ENCODE data around the gene MAD1L1.
"Not testable (repeated sequence)": the region's sequence is repeated elsewhere in the genome, so short reads cannot be mapped to it uniquely, and the experiment has no call there.

MAD1L1 gene

DNA sequence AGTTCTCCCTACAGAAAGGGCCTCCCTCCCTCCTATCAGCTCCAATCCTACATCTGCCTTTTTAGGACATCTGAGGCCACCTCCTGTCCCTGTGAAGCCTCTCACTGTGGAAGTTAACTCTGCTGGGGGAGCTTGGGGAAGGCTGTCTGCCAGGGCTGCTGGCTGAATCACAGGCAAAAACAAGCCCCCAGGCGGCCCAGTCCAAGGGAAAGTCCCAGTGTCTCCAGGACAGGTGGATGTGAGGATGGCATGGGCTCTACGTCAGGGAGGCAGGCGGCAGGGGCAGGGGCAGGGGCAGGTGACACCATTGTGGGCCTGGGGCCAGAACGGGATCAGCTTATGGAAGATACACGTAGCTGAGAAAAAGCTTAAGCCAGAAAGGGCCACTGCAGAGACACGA, 240.2 kb downstream of the MAD1L1 start:
- FAIRE-seq = no peak
- DNase-seq (ENCODE audit: low spot score) = no peak

DNA sequence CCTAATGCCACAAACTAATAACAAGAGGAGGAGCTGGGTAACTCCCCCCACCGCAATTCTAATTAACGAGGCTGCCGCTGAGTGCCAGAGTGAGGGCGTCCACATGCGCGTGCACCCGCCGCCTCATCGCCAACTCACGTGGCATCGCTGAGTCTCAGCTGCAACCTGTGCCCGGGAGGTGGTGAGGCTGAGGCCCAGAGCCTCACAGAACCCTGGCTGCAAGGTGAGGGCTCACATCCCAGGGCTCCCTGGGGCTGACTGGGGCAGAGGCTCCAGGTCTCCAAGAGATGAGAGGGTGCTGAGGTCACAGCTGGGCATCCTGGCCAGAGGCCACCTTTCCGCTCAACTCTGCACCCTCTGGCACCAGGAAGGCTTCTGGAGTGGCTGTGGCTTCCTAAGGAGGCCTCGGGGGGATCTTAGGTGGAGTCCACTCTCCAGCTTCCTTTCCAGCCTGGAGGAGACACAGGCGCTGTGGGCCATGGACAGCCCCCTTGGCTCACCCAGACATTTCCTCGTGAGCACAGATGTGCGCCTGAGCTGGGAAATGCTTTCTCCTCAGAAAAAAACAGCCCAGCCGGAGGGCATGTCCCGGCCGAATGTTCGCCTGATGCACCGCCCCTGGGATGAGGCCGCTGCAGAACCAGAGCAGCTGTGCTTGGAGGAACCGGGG, 242.6 kb downstream of the MAD1L1 start:
- peak; percentile 32 for FAIRE-seq
- no peak for DNase-seq (ENCODE audit: low spot score)

DNA sequence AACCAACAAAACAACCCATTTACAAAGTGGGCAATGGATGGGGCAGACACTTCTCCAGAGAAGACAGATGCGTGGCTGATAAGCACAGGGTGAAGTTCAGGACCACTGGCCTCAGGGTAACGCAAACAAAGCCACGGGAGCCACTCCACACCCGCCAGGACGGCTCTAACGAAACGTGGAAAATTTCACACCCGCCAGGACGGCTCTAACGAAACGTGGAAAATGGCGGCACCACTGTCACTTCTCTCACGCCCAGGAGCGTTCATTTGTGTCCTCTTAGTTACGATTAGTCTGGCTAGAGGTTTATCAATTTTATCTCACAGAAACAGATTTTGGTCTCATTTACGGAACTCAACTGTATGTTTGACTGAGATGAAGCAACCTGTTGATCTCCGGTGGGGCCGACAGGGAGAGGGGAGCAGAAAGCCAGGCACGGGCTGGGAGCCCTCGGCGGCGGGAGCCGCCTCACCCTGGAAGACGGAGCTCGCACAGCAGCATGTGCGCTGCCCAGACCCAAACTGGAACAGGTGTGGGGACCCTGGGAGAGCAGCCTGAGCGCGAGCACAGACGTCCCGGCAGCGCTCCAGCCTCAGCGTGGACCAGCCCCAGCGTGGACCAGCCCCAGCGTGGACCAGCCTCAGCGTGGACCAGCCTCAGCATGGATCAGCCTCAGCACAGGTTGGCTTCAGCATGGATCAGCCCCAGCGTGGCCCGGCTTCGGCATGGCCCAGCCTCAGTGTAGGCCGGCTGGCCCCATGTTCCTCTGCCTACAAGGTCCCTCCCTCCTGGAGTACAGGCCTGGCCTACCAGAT, 243.5 kb downstream of the MAD1L1 start:
- peak; percentile 96 for FAIRE-seq
- DNase-seq (ENCODE audit: low spot score) = no peak

DNA sequence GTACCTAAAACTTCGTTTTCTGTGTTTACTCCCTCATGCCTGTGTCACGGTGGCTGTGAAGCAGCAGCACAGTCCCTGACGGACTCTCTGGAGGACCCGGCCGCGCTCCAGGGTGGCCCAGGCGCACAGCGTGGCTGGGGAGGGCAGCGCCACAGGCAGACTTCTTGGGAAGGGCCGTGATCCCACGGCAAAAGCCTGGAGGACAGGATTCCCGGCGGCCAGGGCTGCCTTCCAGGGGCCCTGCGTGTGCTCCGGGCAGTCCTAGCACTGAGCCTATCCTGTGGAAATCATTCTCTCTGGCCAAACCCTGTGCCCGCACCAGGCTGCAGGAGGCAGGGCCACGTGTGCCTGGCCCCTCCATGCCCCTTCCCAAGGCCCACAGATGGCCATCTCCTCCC, 244.2 kb downstream of the MAD1L1 start:
- DNase-seq (ENCODE audit: low spot score) (no peak), FAIRE-seq (no peak)

- DNase-seq (ENCODE audit: low spot score) (no peak), FAIRE-seq (peak; percentile 67)
Observed at GRCh38 chr7:1987591-1988532, 244.9 kb downstream of the MAD1L1 start.

DNA sequence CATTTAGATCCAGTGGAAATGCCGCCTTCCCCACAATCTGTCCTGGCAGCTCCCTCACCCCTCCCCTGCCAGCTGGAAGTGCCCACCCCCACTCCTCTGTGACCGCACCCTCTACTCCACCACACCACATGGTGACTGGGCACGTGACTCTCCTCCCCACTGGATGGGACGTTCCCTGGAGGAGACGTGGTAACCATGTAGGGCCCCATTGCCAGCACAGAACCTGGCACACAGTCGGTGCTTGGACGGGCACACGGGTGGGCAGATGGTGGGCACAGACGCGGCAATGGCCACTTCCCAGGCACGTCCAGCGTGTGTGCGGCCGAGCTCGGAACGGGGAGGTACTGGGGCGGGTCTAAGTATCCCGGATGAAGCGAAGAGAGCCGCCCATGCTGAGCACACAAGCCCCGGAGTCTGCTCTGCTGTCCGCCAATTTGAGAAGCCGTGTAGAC, 245.6 kb downstream of the MAD1L1 start:
- DNase-seq (ENCODE audit: low spot score) (no peak), FAIRE-seq (peak; percentile 97)

DNA sequence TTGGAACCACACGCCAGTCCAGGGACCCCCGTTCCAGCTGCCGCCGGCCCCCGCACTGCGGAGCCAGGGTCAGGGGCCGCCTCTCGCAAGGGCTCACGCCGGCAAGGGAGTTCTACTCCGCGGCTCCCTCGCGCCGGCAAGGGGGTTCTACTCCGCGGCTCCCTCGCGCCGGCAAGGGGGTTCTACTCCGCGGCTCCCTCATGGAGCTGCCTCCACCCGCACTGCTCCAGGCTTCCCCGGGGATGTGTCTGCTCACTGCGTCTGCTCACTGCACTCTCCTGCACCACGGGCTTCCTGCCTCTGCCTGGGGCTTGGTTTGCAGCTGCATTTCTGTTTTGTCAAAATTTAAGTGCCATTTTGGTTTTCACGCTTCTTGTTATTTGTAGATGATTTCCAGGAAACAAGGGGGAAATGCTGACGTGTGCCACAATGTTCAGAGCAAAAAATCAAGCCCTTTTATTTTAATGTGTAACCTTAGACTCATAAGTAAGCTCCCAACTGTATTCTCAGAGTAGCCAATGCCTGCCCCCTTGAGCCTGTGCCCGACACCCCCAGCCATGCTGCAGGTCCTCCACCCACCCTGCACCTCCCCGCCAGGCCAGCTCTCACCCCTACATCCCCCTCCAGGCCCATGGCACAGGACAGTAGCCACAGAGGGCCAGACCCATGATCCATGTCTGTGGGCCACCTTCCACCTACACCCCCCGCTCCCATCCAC, 246.2 kb downstream of the MAD1L1 start:
- DNase-seq (ENCODE audit: low spot score) (no peak), FAIRE-seq (no peak)

- DNase-seq (ENCODE audit: low spot score) (no peak), FAIRE-seq (peak; percentile 70)
Observed at GRCh38 chr7:1985936-1986335, 246.8 kb downstream of the MAD1L1 start.

DNA sequence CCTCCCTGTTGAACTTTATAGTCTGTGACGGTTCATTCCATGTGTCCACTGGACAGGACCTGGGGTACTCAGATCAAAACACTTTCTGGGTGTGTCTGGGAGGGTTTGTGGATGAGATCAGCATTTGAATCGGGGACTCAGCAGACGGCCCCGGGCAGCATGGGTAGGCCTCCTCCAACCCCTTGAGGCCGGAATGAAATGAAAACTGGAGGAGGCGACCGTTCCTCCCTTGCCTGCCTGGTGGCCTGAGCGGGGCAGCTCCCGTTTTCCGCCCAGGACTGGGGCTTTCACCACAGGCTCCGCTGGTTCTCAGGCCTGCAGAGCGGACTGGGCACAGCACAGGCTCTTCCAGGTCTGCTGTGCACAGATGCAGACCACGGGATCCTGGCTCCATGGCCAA, 247.7 kb downstream of the MAD1L1 start:
- FAIRE-seq (no peak), DNase-seq (ENCODE audit: low spot score) (no peak)

DNA sequence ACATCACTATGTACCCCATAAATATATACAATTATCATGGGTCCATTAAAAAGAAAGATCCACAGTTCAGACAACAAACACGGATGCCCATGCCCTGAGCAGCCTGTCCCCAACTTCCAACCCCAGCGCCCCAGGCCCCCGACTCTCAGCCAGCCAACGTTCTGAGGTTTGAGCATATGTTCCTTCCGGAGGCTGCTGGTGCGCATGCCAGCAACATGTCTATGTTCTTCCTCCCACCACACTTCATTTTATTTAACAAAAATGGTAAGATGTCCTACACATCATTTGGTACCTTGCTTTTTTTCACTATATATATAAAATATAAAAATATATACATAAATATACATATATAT, 250.9 kb downstream of the MAD1L1 start:
- no peak for DNase-seq (ENCODE audit: low spot score)
- no peak for FAIRE-seq

- DNase-seq (ENCODE audit: low spot score) = no peak
Observed at GRCh38 chr7:1981201-1981877, 251.4 kb downstream of the MAD1L1 start.

GRCh38 chr7:1979591-1980560, 252.9 kb downstream of the MAD1L1 start:
- FAIRE-seq (peak; percentile 95), DNase-seq (ENCODE audit: low spot score) (no peak)

More at GRCh38 chr7:1981201-1981877, 251.4 kb downstream of the MAD1L1 start:
- FAIRE-seq = peak; percentile 88

- FAIRE-seq (peak; percentile 87), DNase-seq (ENCODE audit: low spot score) (no peak)
Observed at GRCh38 chr7:1978656-1979590, 253.8 kb downstream of the MAD1L1 start.

DNA sequence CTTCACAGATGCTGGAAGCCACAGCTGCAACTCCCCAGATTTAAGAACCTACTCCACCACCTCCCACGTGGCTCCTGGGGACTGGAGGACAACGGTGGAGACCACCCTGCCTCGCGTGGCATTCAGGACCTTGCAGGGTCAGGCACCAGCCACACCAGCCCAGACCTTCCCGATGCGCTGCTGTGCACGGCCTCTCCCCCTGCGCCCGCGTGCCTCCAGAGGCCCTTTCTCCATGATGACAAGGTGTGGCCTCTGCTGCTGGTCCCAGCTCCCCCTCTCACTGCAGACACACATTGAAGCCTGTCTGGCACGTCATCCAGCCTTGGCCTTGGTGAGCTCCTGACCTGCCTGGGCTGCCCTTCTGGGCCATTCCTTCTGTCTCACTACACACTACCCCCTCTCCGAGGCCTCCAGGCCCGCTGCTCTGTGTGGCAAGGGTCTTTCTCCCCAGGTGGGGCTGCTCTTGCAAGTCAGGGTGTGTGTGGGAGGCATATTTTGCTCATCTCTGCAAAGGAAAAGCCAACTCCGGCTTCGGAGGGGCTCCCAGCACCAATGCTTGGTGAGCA, 254.8 kb downstream of the MAD1L1 start:
- FAIRE-seq = peak; percentile 53

DNA sequence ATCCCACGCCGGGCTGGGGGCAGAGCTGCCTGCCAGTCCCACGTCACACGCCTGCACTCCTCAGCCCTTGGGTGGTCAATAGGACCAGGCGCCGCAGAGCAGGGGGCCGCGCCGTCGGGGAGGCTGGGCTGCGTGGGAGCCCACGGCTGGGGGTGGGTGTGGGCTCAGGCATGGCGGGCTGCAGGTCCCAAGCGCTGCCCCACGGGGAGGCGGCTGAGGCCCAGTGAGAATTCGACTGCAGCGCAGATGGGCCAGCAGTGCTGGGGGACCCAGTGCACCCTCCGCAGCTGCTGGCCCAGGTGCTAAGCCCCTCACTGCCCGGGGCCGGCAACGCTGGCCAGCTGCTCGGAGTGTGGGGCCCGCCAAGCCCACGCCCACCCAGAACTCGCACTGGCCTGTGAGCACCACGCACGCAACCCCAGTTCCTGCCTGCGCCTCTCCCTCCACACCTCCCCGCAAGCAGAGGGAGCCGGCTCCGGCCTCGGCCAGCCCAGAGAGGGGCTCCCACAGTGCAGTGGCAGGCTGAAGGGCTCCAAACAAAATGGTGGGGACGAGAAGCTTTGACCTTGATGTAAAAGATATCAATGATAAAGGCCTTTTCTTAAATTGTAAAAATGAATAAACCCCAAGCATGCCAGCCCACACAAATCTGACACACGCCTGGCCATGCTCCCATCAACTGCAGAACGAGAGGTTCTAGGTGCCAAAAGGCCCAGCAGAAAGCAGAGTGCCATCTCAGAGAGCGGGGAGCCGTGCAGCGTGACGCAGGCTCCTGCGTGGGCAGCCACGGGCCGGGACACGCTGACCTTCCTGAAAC, 255.5 kb downstream of the MAD1L1 start:
- FAIRE-seq (no peak), DNase-seq (ENCODE audit: low spot score) (no peak)

More for the DNA sequence above, 254.8 kb downstream of the MAD1L1 start:
- no peak for DNase-seq (ENCODE audit: low spot score)

- FAIRE-seq = peak; percentile 61
- not testable (repeated sequence) for DNase-seq (ENCODE audit: low spot score)
Observed at GRCh38 chr7:1976521-1976920, 256.2 kb downstream of the MAD1L1 start.

GRCh38 chr7:1975581-1975980, 257.2 kb downstream of the MAD1L1 start:
- FAIRE-seq (no peak), DNase-seq (ENCODE audit: low spot score) (no peak)

Measured in urothelium cell line (cell line).